Neural crest cell (in vitro differentiated cells): Measurements from ENCODE around the gene TXNDC11. TPM values are rescaled to one million over a fixed set of nuclear protein-coding genes. Genes with fewer than 3 reads are reported as not detected.
A peak's percentile ranks its signal among the peaks of the same experiment; 100 is the strongest.

Source experiments
- DNase-seq: peaks from one replicate; pipeline ENCODE4 v3.0.0; 2021; ENCODE audit warnings: low read depth, mixed read lengths, low spot score
- H3K27ac Mint-ChIP-seq: one replicate; pipeline ENCODE4 v1.8.0; 2021; ENCODE audit warnings: mild to moderate bottlenecking, mixed read lengths; ENCODE audit not compliant: unreplicated experiment
- H3K27me3 Mint-ChIP-seq: 2 replicates; pipeline ENCODE4 v1.8.0; 2021; ENCODE audit warnings: low read depth, mild to moderate bottlenecking, mixed read lengths
- H3K36me3 Mint-ChIP-seq: 2 replicates; pipeline ENCODE4 v1.8.0; 2021; ENCODE audit warnings: low read depth, mild to moderate bottlenecking, mixed read lengths
- H3K4me1 Mint-ChIP-seq: 2 replicates; pipeline ENCODE4 v1.8.0; 2021; ENCODE audit warnings: mixed read lengths
- H3K4me3 Mint-ChIP-seq: one replicate; pipeline ENCODE4 v1.8.0; 2021; ENCODE audit warnings: mild to moderate bottlenecking, mixed read lengths
- H3K9me3 Mint-ChIP-seq: 2 replicates; pipeline ENCODE4 v1.8.0; 2021; ENCODE audit warnings: mixed read lengths
- total RNA-seq: library from RNA; stranded (reverse); gene quantifications from 2 replicates; pipeline ENCODE4 v1.2.1, GENCODE V29; 2021
- TF ChIP-seq, protein P1 (sequence below): fragments of 200-600 bp; sonication (generic); conservative IDR thresholded peaks from 2 replicates; pipeline ENCODE4 v1.5.0; 2021; ENCODE audit warnings: antibody characterized with exemption, mild to moderate bottlenecking

Gene TXNDC11
- total RNA-seq, 1 donor from 2014 or later, result 16.9 TPM

- H3K27ac Mint-ChIP-seq, result no peak overlapping the region
- peaks cover 41% of the 10 kb centered on the region for H3K4me1 Mint-ChIP-seq
- DNase-seq, result no peak
- H3K36me3 Mint-ChIP-seq, result no peaks in the 10 kb centered on the region
- TF ChIP-seq, protein P1, sequence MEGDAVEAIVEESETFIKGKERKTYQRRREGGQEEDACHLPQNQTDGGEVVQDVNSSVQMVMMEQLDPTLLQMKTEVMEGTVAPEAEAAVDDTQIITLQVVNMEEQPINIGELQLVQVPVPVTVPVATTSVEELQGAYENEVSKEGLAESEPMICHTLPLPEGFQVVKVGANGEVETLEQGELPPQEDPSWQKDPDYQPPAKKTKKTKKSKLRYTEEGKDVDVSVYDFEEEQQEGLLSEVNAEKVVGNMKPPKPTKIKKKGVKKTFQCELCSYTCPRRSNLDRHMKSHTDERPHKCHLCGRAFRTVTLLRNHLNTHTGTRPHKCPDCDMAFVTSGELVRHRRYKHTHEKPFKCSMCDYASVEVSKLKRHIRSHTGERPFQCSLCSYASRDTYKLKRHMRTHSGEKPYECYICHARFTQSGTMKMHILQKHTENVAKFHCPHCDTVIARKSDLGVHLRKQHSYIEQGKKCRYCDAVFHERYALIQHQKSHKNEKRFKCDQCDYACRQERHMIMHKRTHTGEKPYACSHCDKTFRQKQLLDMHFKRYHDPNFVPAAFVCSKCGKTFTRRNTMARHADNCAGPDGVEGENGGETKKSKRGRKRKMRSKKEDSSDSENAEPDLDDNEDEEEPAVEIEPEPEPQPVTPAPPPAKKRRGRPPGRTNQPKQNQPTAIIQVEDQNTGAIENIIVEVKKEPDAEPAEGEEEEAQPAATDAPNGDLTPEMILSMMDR, result no peak
- peak overlapping the region; percentile 94 for H3K4me3 Mint-ChIP-seq
- no peaks in the 10 kb centered on the region for H3K27me3 Mint-ChIP-seq
- no peaks in the 10 kb centered on the region for H3K9me3 Mint-ChIP-seq
Measured at GRCh38 chr16:11740567-11740966, 2.1 kb downstream of the TXNDC11 start.

- DNase-seq, result no peak
- TF ChIP-seq, protein P1, result no peak
- H3K27me3 Mint-ChIP-seq, result no peaks in the 10 kb centered on the region
Measured at GRCh38 chr16:11738742-11739544, 3.7 kb downstream of the TXNDC11 start.

DNA sequence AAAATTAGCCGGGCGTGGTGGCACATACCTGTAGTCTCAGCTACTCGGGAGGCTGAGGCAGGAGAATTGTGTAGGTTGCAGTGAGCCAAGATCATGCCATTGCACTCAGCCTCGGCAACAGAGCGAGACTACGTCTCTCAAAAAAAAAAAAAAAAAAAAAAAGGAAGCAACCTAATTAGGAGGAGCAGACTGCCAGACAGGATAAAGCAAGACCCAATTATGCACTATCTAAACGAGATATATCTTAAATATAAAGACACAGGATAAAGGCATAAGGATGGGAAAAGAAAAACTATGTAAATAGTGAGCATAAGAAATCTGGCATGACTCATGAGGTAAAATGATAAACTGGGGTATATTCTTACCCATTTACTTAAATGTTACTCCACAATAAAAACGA lies 4.9 kb downstream of the TXNDC11 start:
- no peak for DNase-seq
- Mint-ChIP-seq H3K27me3 (no peaks in the 10 kb centered on the region), H3K27ac (no peak overlapping the region), H3K4me1 (peaks cover 31% of the 10 kb centered on the region), H3K36me3 (no peaks in the 10 kb centered on the region), H3K4me3 (no peak overlapping the region), H3K9me3 (no peaks in the 10 kb centered on the region)
- TF ChIP-seq, protein P1, result no peak

More at GRCh38 chr16:11738742-11739544, 3.7 kb downstream of the TXNDC11 start:
- H3K4me3 Mint-ChIP-seq, result peak overlapping the region; percentile 75
- no peaks in the 10 kb centered on the region for H3K9me3 Mint-ChIP-seq
- peaks cover 37% of the 10 kb centered on the region for H3K4me1 Mint-ChIP-seq
- H3K27ac Mint-ChIP-seq, result no peak overlapping the region
- no peaks in the 10 kb centered on the region for H3K36me3 Mint-ChIP-seq

DNA sequence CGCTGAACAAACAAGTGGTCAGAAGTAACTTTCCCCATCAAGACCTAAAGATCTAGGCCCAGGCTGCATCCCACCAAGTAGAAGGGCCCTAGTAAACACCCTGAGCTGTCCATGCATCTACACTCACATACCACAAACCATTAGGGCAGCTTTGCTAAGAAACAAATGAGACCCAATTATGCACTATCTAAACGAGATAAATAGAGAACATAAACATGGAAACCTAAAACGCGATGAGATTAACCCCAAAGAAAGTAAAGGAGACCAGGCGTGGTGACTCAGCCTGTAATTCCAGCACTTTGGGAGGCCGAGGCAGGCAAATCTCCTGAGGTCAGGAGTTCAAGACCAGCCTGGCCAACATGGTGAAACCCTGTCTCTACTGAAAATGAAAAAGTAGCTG lies 5.8 kb downstream of the TXNDC11 start:
- Mint-ChIP-seq H3K4me3 (no peak overlapping the region), H3K4me1 (peaks cover 30% of the 10 kb centered on the region), H3K27me3 (no peaks in the 10 kb centered on the region), H3K27ac (no peak overlapping the region), H3K36me3 (no peaks in the 10 kb centered on the region), H3K9me3 (no peaks in the 10 kb centered on the region)
- TF ChIP-seq, protein P1, result no peak
- DNase-seq, result no peak

GRCh38 chr16:11735787-11736186 lies 6.9 kb downstream of the TXNDC11 start:
- Mint-ChIP-seq H3K4me1 (peaks cover 25% of the 10 kb centered on the region), H3K27ac (no peak overlapping the region), H3K4me3 (no peak overlapping the region), H3K27me3 (no peaks in the 10 kb centered on the region), H3K9me3 (no peaks in the 10 kb centered on the region), H3K36me3 (no peaks in the 10 kb centered on the region)
- TF ChIP-seq, protein P1, result no peak
- no peak for DNase-seq
